22Rv1 (cell line): Measurements from ENCODE around the gene TCHP.

Experiments used
- CTCF ChIP-seq: fragments of 450-650 bp; IDR thresholded peaks from 2 replicates; pipeline ENCODE4 v1.5.1; 2017; ENCODE audit warnings: mild to moderate bottlenecking
- ZFX ChIP-seq: fragments of 450-650 bp; IDR thresholded peaks from 2 replicates; pipeline ENCODE4 v1.6.1; 2017; ENCODE audit warnings: antibody characterized with exemption, borderline replicate concordance

GRCh38 chr12:109925185-109925840 is 25.2 kb downstream of the TCHP start:
- TF ChIP-seq CTCF (no peak), ZFX (no peak)
